Left renal cortex interstitium (tissue), 4 donors: ENCODE results near the gene WDFY4. TPM values are rescaled to one million over a fixed set of nuclear protein-coding genes. Genes with fewer than 3 reads are reported as not detected.

Experiments used
- DNase-seq, 4 donors: peaks; one replicate each; pipeline ENCODE4 v3.0.0-alpha.2; 2013; ENCODE audit warnings: low read depth in 4 of 4, low spot score in 2 of 4, missing footprints in 1 of 4
- polyA plus RNA-seq, 4 donors: library from polyadenylated mRNA; unstranded; fragments of 120-200 nt; gene quantifications; one replicate each; pipeline ENCODE4 v1.2.1, GENCODE V29; 2013; ENCODE audit not compliant: insufficient read length in 4 of 4

The WDFY4 gene
- polyA plus RNA-seq, 4 donors, result 1.5 to 3.0 (median 2.0) TPM

DNA sequence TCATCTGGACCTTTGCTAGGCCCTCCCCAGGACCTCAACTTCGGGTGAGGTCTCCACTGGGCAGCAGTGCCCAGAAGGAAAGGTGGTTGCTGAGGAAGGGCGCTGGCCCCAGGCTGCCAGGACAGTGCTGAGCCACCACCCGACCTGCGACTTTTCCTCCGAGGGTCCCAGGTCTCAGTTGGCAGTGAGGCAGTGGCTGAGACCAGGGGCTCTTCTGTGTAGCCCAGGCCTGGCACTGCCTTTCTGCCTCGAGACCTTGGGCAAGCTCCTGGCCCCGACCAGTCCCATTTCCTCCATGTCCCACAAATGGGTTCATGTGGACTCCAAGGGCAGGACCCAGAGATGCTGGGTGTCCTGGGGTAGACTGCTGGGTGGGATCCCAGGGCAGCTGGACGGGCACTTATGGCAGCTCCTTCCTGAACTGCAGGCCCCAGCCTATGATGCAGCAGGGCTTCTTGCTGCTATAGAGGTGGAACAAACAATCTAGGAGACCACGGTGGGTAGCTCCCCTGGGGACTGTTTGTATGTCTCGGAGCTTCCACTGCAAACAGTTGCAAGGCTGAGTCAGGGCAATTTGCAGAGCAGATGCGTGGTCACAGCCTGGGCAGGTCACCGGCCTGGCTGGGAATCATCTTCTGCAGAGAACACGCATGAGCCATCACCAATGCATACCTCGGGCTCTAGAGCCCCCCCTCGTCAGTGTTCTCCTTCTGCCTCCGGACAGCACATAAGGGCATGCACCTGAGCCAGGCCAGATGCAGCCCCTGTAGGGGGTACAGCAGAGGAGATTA, 272.9 kb downstream of the WDFY4 start:
- no peak for DNase-seq

GRCh38 chr10:48958598-48959190, 274.0 kb downstream of the WDFY4 start:
- peak in 1 of 4 donors; percentile 17 for DNase-seq

DNA sequence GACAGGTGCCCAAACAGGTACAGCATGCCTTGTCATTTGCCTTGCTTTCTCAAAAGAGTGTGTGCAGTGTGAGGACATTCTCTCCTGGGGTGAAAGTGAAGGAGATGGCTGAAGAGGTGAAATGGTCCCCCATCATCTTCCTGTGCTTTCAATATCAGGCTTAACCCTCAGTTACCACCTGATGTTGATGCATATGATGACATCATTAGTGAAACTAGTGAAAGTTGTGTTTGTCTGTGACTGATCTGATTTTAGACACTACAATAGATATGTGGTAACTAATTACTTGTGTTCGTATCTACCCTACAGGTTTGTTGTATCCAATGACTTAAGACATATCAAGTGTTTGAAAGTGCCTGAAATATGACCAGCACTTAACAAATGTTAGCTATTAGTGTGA, 279.4 kb downstream of the WDFY4 start:
- DNase-seq, result no peak

DNA sequence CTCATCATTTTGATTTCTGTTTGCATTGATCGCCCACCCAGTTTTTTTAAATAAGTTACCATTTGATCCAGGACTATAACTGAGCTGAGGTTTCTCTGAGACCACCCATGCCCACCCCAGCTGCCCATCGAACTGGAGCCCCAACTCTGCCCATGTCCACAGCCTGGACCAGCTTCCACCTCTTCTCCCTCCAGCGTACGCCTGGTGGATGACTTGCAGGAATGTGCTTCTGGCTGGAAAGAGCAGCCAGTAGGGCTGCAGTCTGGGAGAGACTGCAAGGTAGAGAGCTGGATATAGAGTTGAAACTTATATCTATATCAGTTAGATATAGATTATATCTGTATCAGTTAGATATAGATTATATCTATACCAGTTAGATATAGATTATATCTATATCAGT, 280.8 kb downstream of the WDFY4 start:
- DNase-seq, result no peak

DNA sequence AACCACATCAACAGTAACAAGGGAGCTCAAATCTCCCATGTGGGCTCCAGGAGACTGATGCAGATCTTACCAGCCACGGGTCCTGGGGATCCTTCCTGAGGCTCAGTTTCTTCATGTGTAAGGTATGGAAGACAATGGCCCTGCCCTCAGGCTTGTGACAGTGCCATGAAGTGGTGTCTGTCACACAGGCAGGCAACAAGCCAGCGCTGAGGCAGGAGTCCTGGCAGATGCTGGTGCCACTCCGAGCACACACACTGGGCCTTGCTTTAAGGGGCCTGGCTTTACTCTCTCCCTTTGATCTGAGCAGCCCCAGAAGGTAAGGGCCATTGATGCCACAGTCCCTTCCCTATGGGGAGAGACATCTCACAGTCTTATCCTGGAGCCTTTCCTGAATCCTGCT, 283.4 kb downstream of the WDFY4 start:
- DNase-seq, result no peak

- no peak for DNase-seq
Measured at GRCh38 chr10:48970046-48970445, 285.4 kb downstream of the WDFY4 start.

DNA sequence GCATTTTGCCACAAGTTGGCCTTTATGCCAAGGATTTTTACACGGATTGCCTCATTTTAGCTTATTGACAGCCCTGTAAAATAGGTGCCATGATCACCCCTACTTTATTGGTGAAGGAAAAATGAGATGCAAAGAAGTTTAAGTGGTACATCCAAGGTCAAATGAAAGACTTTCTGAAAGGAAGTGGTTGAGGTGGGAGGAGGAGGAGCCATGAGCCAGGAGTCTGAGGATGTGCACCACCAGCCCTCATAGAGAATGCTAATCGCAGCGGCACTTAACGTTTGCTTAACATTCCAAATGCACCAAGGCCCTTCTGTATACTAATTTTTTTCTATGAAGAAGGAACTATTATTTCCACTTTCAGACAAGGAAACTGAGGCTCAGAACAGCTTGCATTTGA, 286.0 kb downstream of the WDFY4 start:
- DNase-seq, result no peak

DNA sequence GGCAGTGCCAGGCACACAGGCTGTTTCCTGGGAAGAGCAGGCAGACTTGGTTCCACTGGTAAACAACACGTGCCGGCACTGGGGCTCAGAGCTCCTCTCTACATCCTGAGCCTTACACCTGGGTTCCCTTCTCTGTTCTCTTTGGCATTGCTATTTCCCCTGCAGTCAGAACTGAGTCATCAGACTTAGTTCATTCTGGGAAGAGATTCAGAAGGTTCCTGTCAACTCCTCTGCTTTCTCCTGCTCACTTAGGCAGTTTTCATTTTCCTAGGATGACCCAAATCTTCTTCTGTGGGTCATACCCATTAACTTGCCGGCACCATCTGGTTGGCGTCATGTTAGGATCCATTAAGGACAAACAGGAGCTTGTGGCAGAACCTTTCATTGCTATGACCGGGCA, 288.4 kb downstream of the WDFY4 start:
- DNase-seq, result no peak

GRCh38 chr10:48974510-48975156, 290.0 kb downstream of the WDFY4 start:
- DNase-seq, result no peak

GRCh38 chr10:48976196-48976595, 291.5 kb downstream of the WDFY4 start:
- DNase-seq, result no peak

DNA sequence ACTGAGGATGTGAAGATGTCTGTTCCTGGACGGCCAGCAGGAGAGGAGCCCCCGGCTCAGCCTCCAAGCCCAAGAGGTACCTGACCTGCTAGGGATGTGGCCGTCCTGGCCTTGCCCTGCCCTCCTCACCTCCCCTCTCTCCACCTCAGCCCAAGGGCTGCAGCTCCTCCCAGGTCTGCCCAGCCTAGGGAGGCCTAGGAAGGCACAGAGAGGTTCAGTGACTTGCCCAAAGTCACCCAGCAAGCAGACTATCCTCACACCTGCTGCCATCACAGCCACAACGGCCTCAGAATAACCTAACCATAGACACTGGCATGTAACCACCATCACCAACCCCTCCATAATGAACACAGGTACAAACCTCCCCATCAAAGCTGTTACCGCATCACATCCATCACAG, 293.6 kb downstream of the WDFY4 start:
- no peak for DNase-seq

DNA sequence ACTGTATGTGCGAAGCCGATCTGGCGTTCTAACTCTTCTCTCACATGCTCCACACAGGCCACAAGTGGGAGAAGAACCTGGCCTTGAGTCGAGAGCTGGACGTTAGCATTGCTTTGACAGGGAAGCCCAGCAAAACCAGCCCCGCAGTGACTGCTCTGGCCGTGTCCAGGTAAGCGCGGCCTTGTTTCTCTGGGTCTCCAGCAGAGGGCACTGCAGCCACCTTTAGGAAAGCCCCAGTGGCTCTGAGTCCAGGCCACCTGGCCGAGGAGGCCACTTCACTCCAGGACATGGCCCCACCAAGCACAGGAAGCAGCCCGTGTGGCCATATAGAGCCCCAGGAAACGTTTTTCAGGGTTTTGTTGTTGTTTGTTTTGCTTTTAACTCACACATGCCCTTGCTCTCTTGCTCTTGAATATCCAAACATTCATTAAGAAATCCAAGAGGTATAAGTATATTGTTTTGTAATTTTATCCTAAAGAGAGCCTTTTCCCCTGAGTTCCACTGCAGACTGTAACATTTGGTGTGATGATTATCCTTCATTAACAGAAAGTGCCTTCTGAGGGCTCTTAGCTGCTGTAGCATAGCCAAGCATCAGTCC, 296.7 kb downstream of the WDFY4 start:
- DNase-seq, result peak in 1 of 4 donors; percentile 21

DNA sequence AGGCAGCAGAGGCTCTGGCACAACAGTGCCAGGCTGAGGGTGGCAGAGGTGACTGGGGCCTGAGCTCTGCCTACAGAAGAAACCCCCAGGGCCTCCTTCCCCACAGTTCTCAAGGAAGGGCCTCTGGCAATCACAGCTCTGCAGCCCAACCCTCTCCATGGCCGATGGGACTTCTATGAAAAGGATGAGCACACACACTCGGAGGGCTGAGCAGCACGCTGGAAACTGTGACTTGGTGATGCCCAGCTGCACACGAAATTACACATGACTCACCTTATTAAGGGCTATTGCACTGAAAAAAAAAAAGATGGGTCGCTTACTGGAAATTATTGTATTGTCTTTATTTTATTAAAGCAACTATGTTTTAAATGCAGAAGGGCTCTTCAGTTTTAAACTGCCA, 297.9 kb downstream of the WDFY4 start:
- no peak for DNase-seq

- DNase-seq, result no peak
Measured at GRCh38 chr10:48983648-48984351, 299.1 kb downstream of the WDFY4 start.

DNA sequence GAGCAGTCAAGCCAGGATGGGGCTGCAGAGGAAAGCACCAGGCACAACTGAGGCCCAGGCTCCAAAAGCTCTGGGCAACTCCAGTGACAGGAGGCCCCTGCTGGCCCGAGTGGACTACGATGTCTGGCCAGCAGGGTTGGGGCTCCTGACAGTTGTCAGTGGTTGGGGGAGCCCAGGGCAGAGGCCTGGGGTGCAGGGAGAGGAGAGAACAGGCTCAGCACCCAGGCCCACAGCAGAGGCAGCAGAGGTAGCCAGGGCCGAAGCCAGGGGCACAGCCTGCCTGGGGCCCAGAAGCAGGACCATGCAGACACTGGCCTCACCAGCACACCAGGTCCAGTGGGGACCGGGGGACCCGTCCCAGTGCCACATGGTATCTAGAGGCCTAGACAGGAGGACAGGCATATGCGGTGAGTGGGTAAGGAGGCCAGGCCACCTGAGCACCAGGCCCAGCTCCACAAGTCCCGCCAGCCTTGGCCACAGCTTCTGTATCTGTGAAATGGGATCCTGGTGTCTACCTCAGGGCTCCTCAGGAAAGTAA, 301.0 kb downstream of the WDFY4 start:
- DNase-seq, result no peak

GRCh38 chr10:48990226-48990625, 305.6 kb downstream of the WDFY4 start:
- no peak for DNase-seq

GRCh38 chr10:48993627-48994026, 309.0 kb downstream of the WDFY4 start:
- no peak for DNase-seq

DNA sequence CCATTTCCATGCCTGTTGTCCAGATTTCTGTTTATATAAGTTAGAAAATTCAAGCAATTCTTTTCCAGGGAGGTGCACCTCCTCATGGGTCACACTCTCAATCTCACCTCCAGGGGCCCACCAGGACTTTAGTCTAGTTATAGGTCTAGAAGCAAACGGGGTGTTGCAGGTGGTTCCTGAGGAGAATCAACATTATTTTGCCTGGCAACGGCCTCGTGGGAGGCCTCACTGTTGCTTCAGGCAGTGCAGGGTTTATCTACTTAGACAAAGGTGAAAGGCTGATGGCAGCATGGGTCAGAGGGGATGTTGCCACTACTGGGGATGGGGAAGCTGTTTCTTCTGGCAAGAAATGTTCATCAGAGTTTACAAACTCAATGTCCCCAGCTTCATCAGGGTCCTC, 311.7 kb downstream of the WDFY4 start:
- no peak for DNase-seq

DNA sequence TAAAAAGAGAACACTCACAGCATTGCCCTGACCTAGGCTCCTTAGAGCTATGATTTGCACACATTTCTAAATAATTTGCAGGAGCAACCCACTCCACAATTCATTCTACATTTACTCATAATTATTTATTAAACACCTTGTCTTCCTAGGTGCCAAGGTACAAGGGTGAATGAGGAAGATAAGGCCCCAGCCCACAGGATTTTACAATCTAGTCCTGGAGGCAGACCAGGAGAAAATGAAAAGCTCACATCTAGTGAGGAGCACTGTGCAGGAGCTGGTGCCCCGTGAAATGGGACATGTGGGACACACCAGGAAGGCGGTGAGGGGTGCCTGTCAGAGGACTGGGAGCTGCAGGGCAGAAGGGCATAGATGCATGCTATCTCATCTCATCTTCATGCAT, 314.7 kb downstream of the WDFY4 start:
- DNase-seq, result no peak
